Renal cortical epithelial cell (primary cell): ENCODE data around the gene MTO1. TPM values are rescaled to one million over a fixed set of nuclear protein-coding genes. Genes with fewer than 3 reads are reported as not detected.
"Not testable (repeated sequence)": the region's sequence is repeated elsewhere in the genome, so short reads cannot be mapped to it uniquely, and the experiment has no call there.

Source experiments
- DNase-seq: peaks from one replicate; pipeline ENCODE4 v3.0.0-alpha.2; 2011; ENCODE audit warnings: low read depth
- total RNA-seq: library from RNA; depleted of rRNA; stranded (reverse); fragments of >200 nt; gene quantifications from 2 replicates; pipeline ENCODE4 v1.2.3, GENCODE V29; 2014

Gene MTO1
- total RNA-seq, 1 donor from 2014 or later: 29.6 TPM

GRCh38 chr6:73504160-73504559 is 42.6 kb downstream of the MTO1 start:
- DNase-seq: no peak

GRCh38 chr6:73505142-73505541 is 43.6 kb downstream of the MTO1 start:
- DNase-seq: no peak

GRCh38 chr6:73505705-73506104 is 44.2 kb downstream of the MTO1 start:
- DNase-seq: not testable (repeated sequence)

GRCh38 chr6:73506246-73506645 is 44.7 kb downstream of the MTO1 start:
- DNase-seq: no peak

GRCh38 chr6:73508776-73509175 is 47.2 kb downstream of the MTO1 start:
- DNase-seq: no peak

- DNase-seq: no peak
These were observed 48.3 kb downstream of the MTO1 start for GRCh38 chr6:73509851-73510250.

- DNase-seq: no peak
These were observed 50.3 kb downstream of the MTO1 start for GRCh38 chr6:73511796-73512195.

GRCh38 chr6:73513496-73513854 is 51.9 kb downstream of the MTO1 start:
- DNase-seq: no peak

GRCh38 chr6:73514746-73515110 is 53.2 kb downstream of the MTO1 start:
- no peak for DNase-seq

GRCh38 chr6:73515204-73515655 is 53.7 kb downstream of the MTO1 start:
- DNase-seq: no peak

- DNase-seq: peak; percentile 13
These were observed 55.3 kb downstream of the MTO1 start for GRCh38 chr6:73516514-73517489.

- not testable (repeated sequence) for DNase-seq
These were observed 56.8 kb downstream of the MTO1 start for GRCh38 chr6:73518100-73518981.

GRCh38 chr6:73518982-73519881 is 57.7 kb downstream of the MTO1 start:
- DNase-seq: not testable (repeated sequence)

- peak; percentile 68 for DNase-seq
These were observed 58.6 kb downstream of the MTO1 start for GRCh38 chr6:73519926-73520687.

GRCh38 chr6:73520688-73521350 is 59.3 kb downstream of the MTO1 start, which contains the start of gene EEF1A1:
Gene EEF1A1, minus strand, starts transcription at chr6:73521032. Its CDS starts 1,006 bp downstream, at chr6:73520026.
- DNase-seq: peak; percentile 97

GRCh38 chr6:73521351-73521985 is 59.9 kb downstream of the MTO1 start:
- DNase-seq: peak; percentile 66

GRCh38 chr6:73523434-73524123 is 62.0 kb downstream of the MTO1 start:
- peak; percentile 55 for DNase-seq

GRCh38 chr6:73525546-73526330 is 64.2 kb downstream of the MTO1 start:
- no peak for DNase-seq
